HEK293T (cell line): ENCODE measurements around the gene PDZD2.

ENCODE experiments used
- ARNT ChIP-seq: fragments of 450-650 bp; IDR thresholded peaks from 2 replicates; pipeline ENCODE4 v1.6.1; 2017; ENCODE audit warnings: mild to moderate bottlenecking
- BHLHE40 ChIP-seq: fragments of 450-650 bp; IDR thresholded peaks from 2 replicates; pipeline ENCODE4 v1.6.1; 2016; ENCODE audit warnings: mild to moderate bottlenecking, moderate library complexity, borderline replicate concordance
- CTBP1 ChIP-seq: fragments of 450-650 bp; IDR thresholded peaks from 2 replicates; pipeline ENCODE4 v1.6.1; 2016; ENCODE audit warnings: borderline replicate concordance
- ELF4 ChIP-seq: fragments of 450-650 bp; IDR thresholded peaks from 2 replicates; pipeline ENCODE4 v1.6.1; 2017; ENCODE audit warnings: antibody characterized with exemption
- FOXA1 ChIP-seq: fragments of 450-650 bp; IDR thresholded peaks from 2 replicates; pipeline ENCODE4 v1.6.1; 2016; ENCODE audit warnings: mild to moderate bottlenecking
- FOXM1 ChIP-seq: fragments of 450-650 bp; IDR thresholded peaks from 2 replicates; pipeline ENCODE4 v1.6.1; 2017; ENCODE audit warnings: mild to moderate bottlenecking, borderline replicate concordance
- L3MBTL2 ChIP-seq: fragments of 450-650 bp; conservative IDR thresholded peaks from 2 replicates; pipeline ENCODE4 v1.6.1; 2016; ENCODE audit warnings: mild to moderate bottlenecking
- LEF1 ChIP-seq: fragments of 450-650 bp; IDR thresholded peaks from 2 replicates; pipeline ENCODE4 v1.6.1; 2017; ENCODE audit warnings: mild to moderate bottlenecking, borderline replicate concordance
- NFRKB ChIP-seq: fragments of 450-650 bp; IDR thresholded peaks from 2 replicates; pipeline ENCODE4 v1.6.1; 2016; ENCODE audit warnings: mild to moderate bottlenecking, moderate library complexity
- SP1 ChIP-seq: fragments of 450-650 bp; IDR thresholded peaks from 2 replicates; pipeline ENCODE4 v1.6.1; 2017
- SUZ12 ChIP-seq: fragments of 450-650 bp; IDR thresholded peaks from 2 replicates; pipeline ENCODE4 v1.6.1; 2016; ENCODE audit warnings: mild to moderate bottlenecking
- ZNF384 ChIP-seq: fragments of 450-650 bp; IDR thresholded peaks from 2 replicates; pipeline ENCODE4 v1.6.1; 2016

DNA sequence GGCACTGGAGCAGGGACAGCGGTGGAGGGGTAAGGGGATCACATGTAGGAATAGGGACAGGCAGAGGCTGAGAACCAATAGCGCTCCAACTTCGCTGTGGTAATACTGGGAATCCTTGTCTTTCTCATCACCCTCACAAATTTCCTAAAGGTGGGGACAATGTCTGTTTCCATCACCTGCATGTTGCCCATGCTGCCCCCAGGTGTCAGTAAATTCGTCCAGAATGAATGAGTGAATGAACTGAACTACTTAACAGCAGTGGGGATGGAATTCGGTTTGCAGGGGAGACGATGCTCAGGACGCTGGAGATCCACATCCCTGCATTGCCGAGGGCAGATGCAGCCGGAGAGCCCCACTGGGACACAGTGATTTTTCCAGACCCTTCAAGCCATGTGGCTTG lies 129.9 kb downstream of the PDZD2 start:
- TF ChIP-seq ELF4 (no peak), ARNT (no peak), FOXA1 (no peak), BHLHE40 (no peak), SP1 (no peak), L3MBTL2 (no peak), LEF1 (no peak), NFRKB (no peak), ZNF384 (no peak), SUZ12 (no peak), FOXM1 (no peak), CTBP1 (no peak)
